H1 (cell line): ENCODE measurements around the gene EEF1AKMT3. TPM values are rescaled to one million over a fixed set of nuclear protein-coding genes. Genes with fewer than 3 reads are reported as not detected.

Experiments
- CTCF ChIA-PET: fragments of 300-600 bp; sonication (Branson Sonifier 250); formaldehyde crosslinking; loops from one replicate; lab custom pipeline; 2021; ENCODE audit not compliant: partially characterized antibody; lab: Charles Lee
- POLR2A ChIA-PET: fragments of 300-600 bp; sonication (Branson Sonifier 250); formaldehyde crosslinking; loops from one replicate; lab custom pipeline; 2021; ENCODE audit warnings: inconsistent platforms; ENCODE audit not compliant: partially characterized antibody; lab: Charles Lee
- DNase-seq, 2 experiments: peaks; one replicate each; pipeline versions ENCODE4 v3.0.0 to v3.0.0-alpha.2; 2010 to 2022; ENCODE audit warnings: low spot score in 2 of 2, low read depth in 1 of 2, mixed read lengths in 1 of 2
- FAIRE-seq: peaks from 2 replicates; lab custom pipeline; 2011; peaks lifted over from hg19 to GRCh38; lab: Jason Lieb, UNC
- H2AFZ ChIP-seq: 2 replicates; pipeline ENCODE4 v1.8.1; 2012; ENCODE audit warnings: low read length, inconsistent platforms
- H2AK5ac ChIP-seq: 2 replicates; pipeline ENCODE4 v1.6.1; 2013; ENCODE audit warnings: low read depth, low read length
- H2BK120ac ChIP-seq: replicated peaks from 2 replicates; pipeline ENCODE3; 2013; ENCODE audit warnings: low read depth, low read length, inconsistent platforms
- H2BK12ac ChIP-seq: 2 replicates; pipeline ENCODE4 v1.6.1; 2013; ENCODE audit warnings: low read depth, low read length
- H2BK15ac ChIP-seq: 2 replicates; pipeline ENCODE4 v1.6.1; 2013; ENCODE audit warnings: low read length
- H2BK20ac ChIP-seq: 2 replicates; pipeline ENCODE4 v1.6.1; 2013; ENCODE audit warnings: low read length
- H2BK5ac ChIP-seq: 2 replicates; pipeline ENCODE4 v1.6.1; 2013; ENCODE audit warnings: low read depth, low read length
- H3K14ac ChIP-seq: 2 replicates; pipeline ENCODE4 v1.6.1; 2013; ENCODE audit warnings: inconsistent platforms; ENCODE audit not compliant: insufficient read length
- H3K18ac ChIP-seq: 2 replicates; pipeline ENCODE4 v1.6.1; 2013; ENCODE audit warnings: low read length; ENCODE audit errors: extremely low read depth
- H3K23ac ChIP-seq: 2 replicates; pipeline ENCODE4 v1.6.1; 2013; ENCODE audit warnings: inconsistent platforms; ENCODE audit not compliant: insufficient read length
- H3K23me2 ChIP-seq: 2 replicates; pipeline ENCODE4 v1.6.1; 2013; ENCODE audit warnings: low read depth, low read length
- H3K27ac ChIP-seq: 2 replicates; pipeline ENCODE4 v1.6.1; 2011; ENCODE audit warnings: low read depth, low read length, inconsistent platforms
- H3K27me3 ChIP-seq, 4 experiments: replicated peaks in 1 of 4; 1 replicate in 1 of 4; 2 replicates in 3 of 4; pipeline versions ENCODE4 v1.6.1 to v1.8.1; 2011 to 2013; ENCODE audit warnings: low read length in 3 of 4, mild to moderate bottlenecking in 3 of 4, inconsistent platforms in 2 of 4, mixed read lengths in 2 of 4, moderate library complexity in 1 of 4; ENCODE audit not compliant: control insufficient read depth in 3 of 4, insufficient read depth in 3 of 4; ENCODE audit errors: extremely low read depth in 1 of 4
- H3K36me3 ChIP-seq, 4 experiments: 2 replicates each; pipeline versions ENCODE4 v1.6.1 to v1.8.1; 2011 to 2013; ENCODE audit warnings: mild to moderate bottlenecking in 4 of 4, low read length in 3 of 4, moderate library complexity in 2 of 4, control low read depth in 1 of 4, inconsistent platforms in 1 of 4; ENCODE audit not compliant: insufficient read depth in 4 of 4, control insufficient read depth in 2 of 4
- H3K4ac ChIP-seq: replicated peaks from 2 replicates; pipeline ENCODE3; 2013; ENCODE audit warnings: low read length, low read depth, mixed read lengths, inconsistent platforms; ENCODE audit not compliant: insufficient read length
- H3K4me1 ChIP-seq, 4 experiments: replicated peaks in 1 of 4; 1 replicate in 1 of 4; 2 replicates in 3 of 4; pipeline versions ENCODE4 v1.6.1 to v1.8.1; 2011 to 2013; ENCODE audit warnings: low read length in 3 of 4, inconsistent platforms in 2 of 4, mixed read lengths in 1 of 4; ENCODE audit not compliant: insufficient read depth in 4 of 4, control insufficient read depth in 3 of 4
- H3K4me2 ChIP-seq, 2 experiments: 2 replicates each; pipeline versions ENCODE4 v1.6.1 to v1.8.1; 2011 to 2013; ENCODE audit warnings: low read depth in 2 of 2, low read length in 2 of 2, control low read depth in 1 of 2, inconsistent platforms in 1 of 2, mild to moderate bottlenecking in 1 of 2; ENCODE audit not compliant: insufficient read depth in 1 of 2
- H3K4me3 ChIP-seq, 4 experiments: fragments of 200-600, 300-600 bp in 1 of 4; sonication (generic), shearing (Covaris generic), sonication (Bioruptor Twin) in 1 of 4; 2 replicates each; pipeline versions ENCODE4 v1.5.1 to v1.8.1; 2011 to 2016; ENCODE audit warnings: low read length in 4 of 4, low read depth in 3 of 4, control low read depth in 2 of 4, inconsistent platforms in 2 of 4, mild to moderate bottlenecking in 2 of 4, mixed read lengths in 1 of 4, moderate library complexity in 1 of 4; ENCODE audit not compliant: insufficient read depth in 2 of 4; ENCODE audit errors: extremely low read depth in 1 of 4
- H3K56ac ChIP-seq: replicated peaks from 2 replicates; pipeline ENCODE3; 2013; ENCODE audit warnings: low read depth, mild to moderate bottlenecking, mixed read lengths, low read length, inconsistent platforms; ENCODE audit not compliant: insufficient read length
- H3K79me1 ChIP-seq: 2 replicates; pipeline ENCODE4 v1.6.1; 2013; ENCODE audit warnings: low read depth, low read length, control low read depth
- H3K79me2 ChIP-seq, 2 experiments: 2 replicates each; pipeline versions ENCODE4 v1.6.1 to v1.8.1; 2012 to 2013; ENCODE audit warnings: low read length in 2 of 2, mild to moderate bottlenecking in 2 of 2, inconsistent platforms in 1 of 2; ENCODE audit not compliant: insufficient read depth in 2 of 2, control insufficient read depth in 1 of 2
- H3K9ac ChIP-seq, 4 experiments: replicated peaks in 1 of 4; 1 replicate in 1 of 4; 2 replicates in 3 of 4; pipeline versions ENCODE4 v1.6.1 to v1.8.1; 2011 to 2013; ENCODE audit warnings: low read depth in 3 of 4, low read length in 3 of 4, control low read depth in 2 of 4, mild to moderate bottlenecking in 2 of 4, moderate library complexity in 2 of 4, inconsistent platforms in 1 of 4; ENCODE audit errors: extremely low read depth in 1 of 4
- H3K9me3 ChIP-seq, 2 experiments: 2 replicates each; pipeline versions ENCODE4 v1.6.1 to v1.8.1; 2012 to 2013; ENCODE audit warnings: mild to moderate bottlenecking in 2 of 2, moderate library complexity in 2 of 2, control low read depth in 1 of 2, inconsistent platforms in 1 of 2, low read depth in 1 of 2, low read length in 1 of 2, mixed read lengths in 1 of 2; ENCODE audit not compliant: insufficient read depth in 2 of 2
- H4K20me1 ChIP-seq, 2 experiments: replicated peaks in 1 of 2; 2 replicates each; pipeline versions ENCODE3 to v1.8.1; 2011 to 2013; ENCODE audit warnings: inconsistent platforms in 2 of 2, low read length in 2 of 2, mild to moderate bottlenecking in 1 of 2; ENCODE audit not compliant: insufficient read depth in 2 of 2, control insufficient read depth in 1 of 2
- H4K5ac ChIP-seq: 2 replicates; pipeline ENCODE4 v1.6.1; 2013; ENCODE audit warnings: low read length, low read depth, mixed read lengths, inconsistent platforms; ENCODE audit not compliant: insufficient read length
- H4K8ac ChIP-seq: 2 replicates; pipeline ENCODE4 v1.8.0; 2013; ENCODE audit warnings: mild to moderate bottlenecking, moderate library complexity, low read length, inconsistent platforms; ENCODE audit not compliant: insufficient read depth; ENCODE audit errors: extremely low read depth
- H4K91ac ChIP-seq: replicated peaks from 2 replicates; pipeline ENCODE3; 2013; ENCODE audit warnings: low read length, mixed read lengths, inconsistent platforms; ENCODE audit not compliant: insufficient read length
- WGBS, 2 experiments: shearing (Covaris generic) in 1 of 2; methylation state at CpG; one replicate each; pipeline versions ENCODE4 v1.1.6 to v1.1.7; 2013 to 2015; ENCODE audit warnings: low lambda C conversion rate in 2 of 2, mixed read lengths in 2 of 2, inconsistent platforms in 1 of 2, low coverage in 1 of 2, missing lambda C conversion rate in 1 of 2; ENCODE audit not compliant: insufficient replicate concordance in 2 of 2, insufficient coverage in 1 of 2, insufficient read length in 1 of 2; ENCODE audit errors: extremely low coverage in 1 of 2, missing lambda C conversion rate in 1 of 2; 5-methylcytosine and 5-hydroxymethylcytosine counted together
- long read RNA-seq, 2 experiments: library from RNA in 1 of 2; library from capped mRNA in 1 of 2; stranded (forward); transcript quantifications; one replicate each; pipeline ENCODE4 v2.0.0, GENCODE V29; 2021; ENCODE audit warnings: inconsistent platforms in 1 of 2
- polyA minus RNA-seq, 3 experiments: library from RNA; depleted of rRNA, polyadenylated mRNA; stranded (reverse); fragments of >200 nt; gene quantifications; 1 replicate in 2 of 3; 2 replicates in 1 of 3; pipeline ENCODE4 v1.2.3, GENCODE V29; 2011
- polyA plus RNA-seq, 7 experiments: library from polyadenylated mRNA; depleted of rRNA in 3 of 7; stranded (reverse) in 5 of 7; unstranded in 2 of 7; fragments of >200 nt in 5 of 7; fragments of 200-250 nt in 2 of 7; gene quantifications; 1 replicate in 5 of 7; 2 replicates in 1 of 7; 4 replicates in 1 of 7; pipeline versions ENCODE4 v1.2.1 to v1.2.3, GENCODE V29; 2011 to 2013; ENCODE audit warnings: missing spikeins in 2 of 7, mixed read lengths in 2 of 7
- total RNA-seq: library from RNA; stranded (reverse); fragmentation: NEBNext Ultra II Directional; extraction: Animal tissue kit (Norgen Biotek cat#: 25700); gene quantifications from 2 replicates; pipeline ENCODE4 v1.2.1, GENCODE V29; 2021

Gene EEF1AKMT3
- total RNA-seq, result 3.1 and 3.8 TPM in 2 replicates
- polyA plus RNA-seq (2011; rRNA removed), result 3.6 and 4.4 TPM in 2 replicates
- 4.2 TPM for polyA plus RNA-seq (2011; cell fraction: cytosol; rRNA removed)
- 3.5 TPM for polyA plus RNA-seq (2011; cell fraction: nucleus; rRNA removed)
- polyA plus RNA-seq (2012, experiment 1 of 2), result 3.3 to 5.1 TPM (median 4.8 TPM) in 4 replicates
- polyA plus RNA-seq (2012, experiment 2 of 2), result 1.9 TPM
- 2.0 TPM for polyA plus RNA-seq (2013, experiment 1 of 2)
- 1.8 TPM for polyA plus RNA-seq (2013, experiment 2 of 2)
- polyA minus RNA-seq (2011; rRNA and poly(A)+ RNA removed), result 4.0 and 6.4 TPM in 2 replicates
- polyA minus RNA-seq (2011; cell fraction: cytosol; rRNA and poly(A)+ RNA removed), result 3.2 TPM
- 5.9 TPM for polyA minus RNA-seq (2011; cell fraction: nucleus; rRNA and poly(A)+ RNA removed)
- long read RNA-seq, experiment 1, partial matches to known transcripts, result 0 of 1 reads
- long read RNA-seq, experiment 1, other reads (novel, unspliced or antisense), result 1 of 1 reads
- long read RNA-seq, experiment 2, partial matches to known transcripts, result 0 of 1 reads
- long read RNA-seq, experiment 2, other reads (novel, unspliced or antisense), result 1 of 1 reads

GRCh38 chr12:57772429-57773322, at the start of gene EEF1AKMT3:
Gene EEF1AKMT3 (plus strand): TSS chr12:57772614. CDS start chr12:57772725, 111 bp downstream.
- Histone ChIP-seq H3K79me2 (0 out of 4 replicates have a peak, but pooled peaks cover 0 to 7% of the 10 kb centered on the region in 2 experiments), H3K4me2 (peak within 1 kb of the TSS; percentile 96 to 99), H2BK15ac (peak within 1 kb of the TSS; percentile 99), H4K5ac (peak within 1 kb of the TSS; percentile 99), H3K36me3 (peaks cover 10 to 17% (median 13%) of the 10 kb centered on the region in 4 experiments; a peak in 7 of 8 replicates), H2BK12ac (peak within 1 kb of the TSS; percentile 99), H3K14ac (no peak within 1 kb of the TSS), H2AK5ac (no peak within 1 kb of the TSS; the same call in 1 of the 2 replicates), H2BK5ac (peak within 1 kb of the TSS; percentile 100), H2AFZ (peak within 1 kb of the TSS; percentile 80), H3K9ac (peak within 1 kb of the TSS; percentile 98 to 100 (median 99)), H2BK120ac (peak within 1 kb of the TSS; percentile 86), H3K4me1 (peaks cover 0 to 3% (median 1%) of the 10 kb centered on the region in 4 experiments; a peak in 3 of 7 replicates), H3K9me3 (no peaks in the 10 kb centered on the region), H4K8ac (peak within 1 kb of the TSS; percentile 100), H3K18ac (peak within 1 kb of the TSS; percentile 99), H3K56ac (peak within 1 kb of the TSS; percentile 85), H4K20me1 (no peaks in the 10 kb centered on the region), H3K79me1 (no peaks in the 10 kb centered on the region; the same call in 1 of the 2 replicates), H3K27ac (peak within 1 kb of the TSS; percentile 99), H2BK20ac (0 out of 2 replicates have a peak within 1 kb of the TSS, but pooled peaks have one; percentile 82), H3K27me3 (peaks cover 0 to 4% (median 1%) of the 10 kb centered on the region in 4 experiments; a peak in 2 of 7 replicates), H3K23me2 (peaks cover 12% of the 10 kb centered on the region; the same call in 1 of the 2 replicates), H3K4me3 (peak within 1 kb of the TSS; percentile 79 to 99 (median 95)), H3K23ac (no peak within 1 kb of the TSS), H4K91ac (peak within 1 kb of the TSS; percentile 96), H3K4ac (peak within 1 kb of the TSS; percentile 91)
- POLR2A ChIA-PET, result interaction anchor here (0.7 to 2.0 kb wide), 31 partner anchors 8 to 179 kb away, joined by 3 to 22 read pairs (median 4); partner anchors contain the start of genes CTDSP2, MARCHF9, TSFM and TSPAN31
- DNase-seq, result no peak
- CTCF ChIA-PET, result interaction anchor here (0.6 to 4.5 kb wide), 8 partner anchors 10 to 79 kb away, joined by 3 to 28 read pairs (median 4); partner anchors contain the start of genes OS9 and TSFM
- no peak for FAIRE-seq
- WGBS, 2 experiments, result 7% methylated on average over 40 of the region's 67 CpGs; no CpG with 5 or more reads in 1 of the 2 experiments
